GM12878 (cell line): ENCODE results near the gene EPHB1. TPM values are rescaled to one million over a fixed set of nuclear protein-coding genes. Genes with fewer than 3 reads are reported as not detected.

ENCODE experiments used
- ATAC-seq: fragments of 200-7000 bp; cut with Tn5 transposase; 3 replicates; pipeline ENCODE4 v1.9.1; 2020; ENCODE audit warnings: mild to moderate bottlenecking, moderate library complexity
- BruUV-seq: library from RNA; stranded (reverse); fragments of 400-500 nt; replicated peaks from 2 replicates; lab custom pipeline; 2021; lab: Mats Ljungman, UMichigan
- CTCF ChIA-PET: fragments of 300-600 bp; sonication (Branson Sonifier 250); formaldehyde crosslinking; extraction: SDS; loops from one replicate; lab custom pipeline; 2021; ENCODE audit warnings: inconsistent platforms; lab: Yijun Ruan, JAX
- POLR2A ChIA-PET: fragments of 350-600 bp; formaldehyde crosslinking; extraction: SDS; loops from one replicate; lab custom pipeline; 2021; ENCODE audit warnings: inconsistent platforms; lab: Charles Lee
- RAD21 ChIA-PET: fragments of 300-600 bp; sonication (Branson Sonifier 250); formaldehyde crosslinking; loops from one replicate; lab custom pipeline; 2023; ENCODE audit warnings: antibody characterized with exemption; ENCODE audit not compliant: unreplicated experiment; lab: Charles Lee
- SMC1A ChIA-PET: fragments of 300-600 bp; sonication (Branson Sonifier 250); formaldehyde crosslinking; loops from one replicate; lab custom pipeline; 2023; ENCODE audit not compliant: unreplicated experiment, uncharacterized antibody; lab: Charles Lee
- DNase-seq: peaks from one replicate; pipeline ENCODE4 v3.0.0-alpha.2; 2011; ENCODE audit warnings: low read depth, low spot score
- FAIRE-seq: peaks from 3 replicates; lab custom pipeline; 2011; peaks lifted over from hg19 to GRCh38; lab: Jason Lieb, UNC
- H2AFZ ChIP-seq: 2 replicates; pipeline ENCODE4 v1.6.0; 2011; ENCODE audit warnings: low read depth, low read length, control low read depth; ENCODE audit not compliant: control insufficient read depth
- H3K27ac ChIP-seq: 2 replicates; pipeline ENCODE4 v1.5.1; 2011; ENCODE audit warnings: control low read depth; ENCODE audit not compliant: control insufficient read depth, insufficient read depth
- H3K27me3 ChIP-seq, 2 experiments: replicated peaks in 1 of 2; 2 replicates each; pipeline versions ENCODE4 v1.6.0 to v1.6.1; 2011; ENCODE audit warnings: low read length in 1 of 2; ENCODE audit not compliant: control insufficient read depth in 2 of 2, insufficient read depth in 2 of 2
- H3K36me3 ChIP-seq, 2 experiments: 2 replicates each; pipeline ENCODE4 v1.5.1; 2011; ENCODE audit warnings: low read length in 1 of 2; ENCODE audit not compliant: control insufficient read depth in 2 of 2, insufficient read depth in 2 of 2
- H3K4me1 ChIP-seq: 2 replicates; pipeline ENCODE4 v1.6.1; 2011; ENCODE audit warnings: mild to moderate bottlenecking, low read length, moderate library complexity, mixed read lengths; ENCODE audit not compliant: control insufficient read depth, insufficient read depth
- H3K4me2 ChIP-seq: 2 replicates; pipeline ENCODE4 v1.6.0; 2011; ENCODE audit warnings: control low read depth; ENCODE audit not compliant: control insufficient read depth, insufficient read depth
- H3K4me3 ChIP-seq: fragments of 200-600 bp; sonication (generic); 2 replicates; pipeline ENCODE4 v1.5.1; 2016
- H3K79me2 ChIP-seq: 2 replicates; pipeline ENCODE4 v1.6.0; 2011; ENCODE audit warnings: low read length; ENCODE audit not compliant: control insufficient read depth, insufficient read depth
- H3K9ac ChIP-seq: 2 replicates; pipeline ENCODE4 v1.8.0; 2011; ENCODE audit warnings: low read length, control low read depth, mixed read lengths; ENCODE audit not compliant: control insufficient read depth, insufficient read depth
- H3K9me3 ChIP-seq: replicated peaks from 3 replicates; pipeline ENCODE4 v1.5.1; 2011; ENCODE audit warnings: mild to moderate bottlenecking, low read length; ENCODE audit not compliant: control insufficient read depth, insufficient read depth
- H4K20me1 ChIP-seq: 2 replicates; pipeline ENCODE4 v1.6.0; 2011; ENCODE audit not compliant: control insufficient read depth, insufficient read depth
- CEBPB ChIP-seq, 2 experiments: fragments of 150-350 bp in 1 of 2; IDR thresholded peaks; 2 replicates each; pipeline ENCODE4 v1.6.1; 2012 to 2014; ENCODE audit warnings: low read depth in 2 of 2, low read length in 2 of 2, borderline replicate concordance in 1 of 2, inconsistent platforms in 1 of 2
- GABPA ChIP-seq: IDR thresholded peaks from 2 replicates; pipeline ENCODE4 v1.6.1; 2014; ENCODE audit warnings: antibody characterized with exemption, low read depth, mild to moderate bottlenecking, inconsistent platforms
- HCFC1 ChIP-seq: fragments of 150-350 bp; IDR thresholded peaks from 2 replicates; pipeline ENCODE4 v1.6.1; 2014; ENCODE audit warnings: low read length
- JUND ChIP-seq: IDR thresholded peaks from 2 replicates; pipeline ENCODE4 v1.6.1; 2012; ENCODE audit warnings: low read depth, mild to moderate bottlenecking, low read length, improper control_type of control experiment, moderate library complexity
- POLR2AphosphoS2 ChIP-seq: IDR thresholded peaks from 2 replicates; pipeline ENCODE4 v1.6.1; 2011; ENCODE audit warnings: low read depth, mild to moderate bottlenecking, low read length, improper control_type of control experiment, moderate library complexity
- RAD51 ChIP-seq: fragments of 450-650 bp; IDR thresholded peaks from 2 replicates; pipeline ENCODE4 v1.6.1; 2016; ENCODE audit warnings: moderate library complexity, mild to moderate bottlenecking, inconsistent platforms
- SIX5 ChIP-seq: IDR thresholded peaks from 2 replicates; pipeline ENCODE4 v1.6.1; 2011; ENCODE audit warnings: mild to moderate bottlenecking, low read depth, low read length, moderate library complexity; ENCODE audit not compliant: severe bottlenecking
- SREBF2 ChIP-seq: IDR thresholded peaks from 2 replicates; pipeline ENCODE4 v1.6.1; 2012; ENCODE audit warnings: mild to moderate bottlenecking, low read length
- SRF ChIP-seq, 2 experiments: IDR thresholded peaks; 2 replicates each; pipeline ENCODE4 v1.6.1; 2011; ENCODE audit warnings: low read depth in 2 of 2, low read length in 2 of 2, mild to moderate bottlenecking in 1 of 2, moderate library complexity in 1 of 2
- TAF1 ChIP-seq: IDR thresholded peaks from 2 replicates; pipeline ENCODE4 v1.6.1; 2011; ENCODE audit warnings: mild to moderate bottlenecking, low read depth, low read length, borderline replicate concordance
- whole genome bisulfite sequencing: methylation state at CpG from one replicate; pipeline ENCODE4 v1.1.6; 2016; ENCODE audit warnings: low lambda C conversion rate; ENCODE audit not compliant: insufficient replicate concordance, insufficient coverage; ENCODE audit errors: missing lambda C conversion rate; 5-methylcytosine and 5-hydroxymethylcytosine counted together
- in situ Hi-C: fragments of 300-500 bp; cut with MboI; formaldehyde crosslinking; loops from 9 replicates; pipeline ENCODE4 v1.14.3; 2018; ENCODE audit warnings: mixed read lengths
- intact Hi-C: fragments of 100-400 bp; cut with micrococcal nuclease; formaldehyde crosslinking; loops from one replicate; pipeline ENCODE4 v1.14.2; 2022; ENCODE audit not compliant: unreplicated experiment
- polyA plus RNA-seq, 11 experiments: library from polyadenylated mRNA; depleted of rRNA in 4 of 11; unstranded in 6 of 11; stranded (reverse) in 5 of 11; fragments of >200 nt; fragmentation: Nextera tagmentation in 4 of 11; fragmentation: Illumina TruSeq in 1 of 11; extraction: Ambion mirVana in 4 of 11; extraction: Trizol in 1 of 11; gene quantifications; 1 replicate in 1 of 11; 2 replicates in 10 of 11; pipeline versions ENCODE4 v1.2.1 to v1.2.3, GENCODE V29; 2011 to 2016; ENCODE audit warnings: inconsistent platforms in 2 of 11, missing spikeins in 2 of 11, low read depth in 1 of 11
- total RNA-seq, 4 experiments: library from RNA; depleted of rRNA in 3 of 4; stranded (reverse); fragments of >200 nt in 3 of 4; fragmentation: Illumina TruSeq in 1 of 4; extraction: Trizol in 1 of 4; gene quantifications; 2 replicates each; pipeline versions ENCODE4 v1.2.1 to v1.2.3, GENCODE V29; 2013 to 2021
- TF ChIP-seq, protein P1 (sequence below): IDR thresholded peaks from 2 replicates; pipeline ENCODE4 v1.6.1; 2011; ENCODE audit warnings: low read depth, mild to moderate bottlenecking, low read length, moderate library complexity, borderline replicate concordance; ENCODE audit errors: extremely low read depth

The EPHB1 gene
- total and polyA plus RNA-seq, 10 of the 15 experiments (the other 5 are each of a cell fraction or from before 2014, with no cell fraction given), result 0.33 to 23.8 (median 1.2) TPM

DNA sequence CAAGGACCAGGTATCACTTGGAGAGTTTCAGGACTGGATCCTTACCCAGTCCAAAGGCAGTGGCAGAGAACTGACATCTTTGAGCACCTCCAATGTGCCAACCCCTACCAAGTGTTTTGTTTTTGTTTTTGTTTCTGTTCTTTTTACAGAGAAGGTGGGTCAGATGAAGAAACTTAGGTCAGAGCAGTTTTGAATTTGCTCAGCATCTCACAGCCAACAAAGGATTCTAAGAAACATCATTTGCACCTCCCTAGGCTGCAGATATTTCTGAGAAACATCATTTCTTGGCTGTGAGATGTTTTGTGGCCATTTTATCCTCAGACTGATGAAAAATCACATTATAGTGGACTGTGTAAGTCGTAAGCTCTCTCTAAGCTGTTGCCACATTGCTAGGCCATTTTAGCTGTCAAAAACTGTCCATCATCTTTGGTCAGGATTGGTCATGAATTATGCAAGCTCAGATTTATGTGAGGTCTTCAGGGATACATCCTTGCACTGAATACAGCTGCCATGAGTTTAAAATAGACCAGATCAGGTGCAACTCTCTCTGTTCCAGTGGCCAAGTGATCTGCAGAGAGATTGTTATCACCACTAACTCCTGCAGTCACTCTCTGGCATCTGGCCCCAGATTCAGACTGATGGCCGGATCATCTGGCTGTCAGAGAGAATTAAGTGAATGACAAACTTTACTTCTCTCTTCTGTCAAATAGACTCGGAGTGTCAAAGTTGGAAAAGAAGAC lies 341.5 kb downstream of the EPHB1 start:
- no peaks in the 10 kb centered on the region for H3K27me3 ChIP-seq
- intact Hi-C loops (no loop called here), in situ Hi-C loops (no loop called here)
- BruUV-seq, result no TSS peak
- SMC1A ChIA-PET, result interaction anchor here (1.1 to 1.7 kb wide), 3 partner anchors 23 to 342 kb away, joined by 3 to 5 read pairs (median 3); no protein-coding TSS in a partner anchor
- no peak overlapping the region for H3K4me2 ChIP-seq
- H3K4me3 ChIP-seq, result no peak overlapping the region
- CTCF ChIA-PET, result interaction anchor here (0.5 to 3.3 kb wide), 3 partner anchors 104 to 734 kb away, joined by 3 to 13 read pairs (median 3); partner anchors contain the start of gene EPHB1
- DNase-seq (peak; percentile 12), ATAC-seq (peak; percentile 74), FAIRE-seq (no peak)
- H3K9ac ChIP-seq, result no peak overlapping the region
- H3K4me1 ChIP-seq, result no peaks in the 10 kb centered on the region; the same call in 1 of the 2 replicates
- no peak overlapping the region for H2AFZ ChIP-seq
- H4K20me1 ChIP-seq, result no peaks in the 10 kb centered on the region
- no peak overlapping the region for H3K27ac ChIP-seq
- H3K9me3 ChIP-seq, result no peaks in the 10 kb centered on the region
- WGBS, result 0% methylated on average over 3 of the region's 3 CpGs
- peaks cover 0 to 6% of the 10 kb centered on the region in 2 experiments; a peak in 3 of 4 replicates for H3K36me3 ChIP-seq
- POLR2A ChIA-PET, result no interaction called here
- RAD21 ChIA-PET, result interaction anchor here (0.7 to 1.4 kb wide), 3 partner anchors 90 to 342 kb away, joined by 3 to 4 read pairs (median 4); no protein-coding TSS in a partner anchor
- no peak for TF ChIP-seq GABPA
- TF ChIP-seq SIX5, result no peak
- no peak for TF ChIP-seq POLR2AphosphoS2
- TF ChIP-seq SREBF2, result no peak
- TF ChIP-seq CEBPB (IDR thresholded peaks at IDR 0.05; ENCODE audit: borderline replicate concordance in 1 of 2, low read depth in 2 of 2, low read length in 2 of 2), result no peak
- TF ChIP-seq JUND, result no peak
- no peak for TF ChIP-seq TAF1
- TF ChIP-seq SRF (IDR thresholded peaks at IDR 0.05; ENCODE audit: low read depth in 2 of 2, low read length in 2 of 2), result no peak
- no peak for TF ChIP-seq HCFC1
- TF ChIP-seq, protein P1, sequence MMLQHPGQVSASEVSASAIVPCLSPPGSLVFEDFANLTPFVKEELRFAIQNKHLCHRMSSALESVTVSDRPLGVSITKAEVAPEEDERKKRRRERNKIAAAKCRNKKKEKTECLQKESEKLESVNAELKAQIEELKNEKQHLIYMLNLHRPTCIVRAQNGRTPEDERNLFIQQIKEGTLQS, result no peak
- TF ChIP-seq RAD51, result no peak
- TF ChIP-seq, all 136 proteins: peak for 0
- H3K79me2 ChIP-seq, result no peaks in the 10 kb centered on the region
